ENCODE measurements around the gene CYP1A2. TPM values are rescaled to one million over a fixed set of nuclear protein-coding genes. Genes with fewer than 3 reads are reported as not detected.

The CYP1A2 gene
- total RNA-seq, 1 experiment from 2014 or later: not detected

DNA sequence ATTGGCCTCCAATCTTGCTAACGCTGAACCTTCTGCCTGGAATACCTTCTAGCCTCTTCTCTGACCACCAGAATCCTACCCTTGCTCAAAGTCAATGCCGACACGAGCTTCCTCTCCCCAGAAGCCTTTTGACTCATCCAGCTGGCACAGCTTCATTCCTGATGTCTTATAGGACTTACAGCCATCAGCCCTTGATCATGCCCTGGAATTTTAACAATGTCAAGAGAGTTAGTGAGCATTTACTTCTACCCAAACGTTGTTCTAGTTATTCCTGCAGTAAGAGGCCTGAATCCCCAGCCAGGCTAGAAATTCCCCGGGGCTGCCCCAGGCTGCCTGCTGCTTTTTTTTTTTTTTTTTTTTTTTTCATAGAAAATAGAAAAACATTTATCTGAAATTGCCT lies 3.9 kb downstream of the CYP1A2 start:
- H3K79me1 ChIP-seq (ENCODE audit: insufficient read depth, low read depth, low read length, poor library complexity, severe bottlenecking): no peaks in the 10 kb centered on the region
- H4K5ac ChIP-seq (ENCODE audit: insufficient read length, low read depth, low read length): no peak overlapping the region
- H3K9ac ChIP-seq (ENCODE audit: extremely low read depth, insufficient read length, low read length): no peak overlapping the region
- no peak overlapping the region for H2BK15ac ChIP-seq (ENCODE audit: low read depth, low read length)
- H3K23me2 ChIP-seq (ENCODE audit: insufficient read length, low read depth, low read length, poor library complexity, severe bottlenecking): no peaks in the 10 kb centered on the region
- no peak overlapping the region for H3K23ac ChIP-seq (ENCODE audit: insufficient read length, low read depth, low read length)
- H3K79me2 ChIP-seq (ENCODE audit: insufficient read depth, low read length): no peaks in the 10 kb centered on the region
- no peak overlapping the region for H3T11ph ChIP-seq (ENCODE audit: low read length)
- Mint-ChIP-seq H3K27ac (no peak overlapping the region), H3K27me3 (ENCODE audit: low read depth) (peaks cover 26% of the 10 kb centered on the region), H3K4me1 (peaks cover 10 to 23% of the 10 kb centered on the region in 2 experiments), H3K36me3 (ENCODE audit: insufficient read depth in 1 of 3, low read depth in 3 of 3) (no peaks in the 10 kb centered on the region), H3K9me3 (peaks cover 0 to 2% of the 10 kb centered on the region in 2 experiments; a peak in 1 of 5 replicates), H3K4me3 (no peak overlapping the region)
- TF ChIP-seq, protein P1, sequence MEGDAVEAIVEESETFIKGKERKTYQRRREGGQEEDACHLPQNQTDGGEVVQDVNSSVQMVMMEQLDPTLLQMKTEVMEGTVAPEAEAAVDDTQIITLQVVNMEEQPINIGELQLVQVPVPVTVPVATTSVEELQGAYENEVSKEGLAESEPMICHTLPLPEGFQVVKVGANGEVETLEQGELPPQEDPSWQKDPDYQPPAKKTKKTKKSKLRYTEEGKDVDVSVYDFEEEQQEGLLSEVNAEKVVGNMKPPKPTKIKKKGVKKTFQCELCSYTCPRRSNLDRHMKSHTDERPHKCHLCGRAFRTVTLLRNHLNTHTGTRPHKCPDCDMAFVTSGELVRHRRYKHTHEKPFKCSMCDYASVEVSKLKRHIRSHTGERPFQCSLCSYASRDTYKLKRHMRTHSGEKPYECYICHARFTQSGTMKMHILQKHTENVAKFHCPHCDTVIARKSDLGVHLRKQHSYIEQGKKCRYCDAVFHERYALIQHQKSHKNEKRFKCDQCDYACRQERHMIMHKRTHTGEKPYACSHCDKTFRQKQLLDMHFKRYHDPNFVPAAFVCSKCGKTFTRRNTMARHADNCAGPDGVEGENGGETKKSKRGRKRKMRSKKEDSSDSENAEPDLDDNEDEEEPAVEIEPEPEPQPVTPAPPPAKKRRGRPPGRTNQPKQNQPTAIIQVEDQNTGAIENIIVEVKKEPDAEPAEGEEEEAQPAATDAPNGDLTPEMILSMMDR (conservative IDR thresholded peaks at IDR 0.05): no peak
- H2BK20ac ChIP-seq (ENCODE audit: low read depth, low read length, poor library complexity, severe bottlenecking): no peak overlapping the region
- no peak overlapping the region for H3K14ac ChIP-seq (ENCODE audit: insufficient read depth, low read length)
- H2BK120ac ChIP-seq (ENCODE audit: low read depth, low read length, poor library complexity, severe bottlenecking): no peak overlapping the region
- H4K91ac ChIP-seq (ENCODE audit: insufficient read length, low read depth, low read length): no peak overlapping the region
- H2AK5ac ChIP-seq (ENCODE audit: insufficient read length, low read length): no peak overlapping the region
- H2AFZ ChIP-seq (ENCODE audit: low read length): no peak overlapping the region
- DNase-seq: no peak
- no peak overlapping the region for H3K4me2 ChIP-seq (ENCODE audit: insufficient read depth, insufficient read length, low read length)
- H4K20me1 ChIP-seq (ENCODE audit: control insufficient read depth, insufficient read depth, insufficient read length): no peaks in the 10 kb centered on the region
- no peaks in the 10 kb centered on the region for H3K9me3 ChIP-seq (ENCODE audit: control insufficient read depth, low read depth, low read length)
- no peak overlapping the region for H3K27ac ChIP-seq (ENCODE audit: insufficient read length, low read depth, low read length)
- whole genome bisulfite sequencing (ENCODE audit: extremely low coverage, insufficient read length, low lambda C conversion rate): no CpG with 5 or more reads among the region's 5 CpGs
- H2BK5ac ChIP-seq (ENCODE audit: insufficient read length, low read length): no peak overlapping the region
- H3K4ac ChIP-seq (ENCODE audit: low read depth, low read length): no peak overlapping the region
- no peaks in the 10 kb centered on the region; the same call in 1 of the 2 replicates for H3K27me3 ChIP-seq (ENCODE audit: insufficient read depth, low read length)
- no peaks in the 10 kb centered on the region for H3K4me1 ChIP-seq (ENCODE audit: insufficient read depth, low read length)
- H3K18ac ChIP-seq (ENCODE audit: insufficient read length, low read depth, low read length): no peak overlapping the region
- no peak overlapping the region for H3K56ac ChIP-seq (ENCODE audit: insufficient read length, low read depth, low read length)
- no peak overlapping the region for H2BK12ac ChIP-seq (ENCODE audit: insufficient read length, low read depth, low read length)
- H4K8ac ChIP-seq (replicated peaks; ENCODE audit: insufficient read length, low read depth, low read length): no peak overlapping the region

Data from H9 (cell line).